GM12892 (cell line): ENCODE measurements around the gene ASCC3.

Experiments used
- POLR2A ChIP-seq: IDR thresholded peaks from 2 replicates; pipeline ENCODE4 v1.6.1; 2011; ENCODE audit warnings: low read depth, low read length, control low read depth
- POLR2AphosphoS5 ChIP-seq: IDR thresholded peaks from 2 replicates; pipeline ENCODE4 v1.6.1; 2011; ENCODE audit warnings: low read depth, low read length, control low read depth
- TAF1 ChIP-seq: IDR thresholded peaks from 2 replicates; pipeline ENCODE4 v1.6.1; 2011; ENCODE audit warnings: low read depth, mild to moderate bottlenecking, control low read depth, low read length, borderline replicate concordance

- TF ChIP-seq POLR2A (no peak), POLR2AphosphoS5 (no peak), TAF1 (no peak)
Measured at GRCh38 chr6:100785982-100786381, 95.1 kb downstream of the ASCC3 start.
